Memory B cell (primary cell): Measurements from ENCODE around the gene AQP6.
A peak's percentile ranks its signal among the peaks of the same experiment; 100 is the strongest.
"Not testable (repeated sequence)": the region's sequence is repeated elsewhere in the genome, so short reads cannot be mapped to it uniquely, and the experiment has no call there.

Source experiments
- ATAC-seq: fragments of 150-1000 bp; cut with Tn5 transposase; 2 replicates; pipeline ENCODE4 v1.10.0; 2021; ENCODE audit warnings: low read depth, mild to moderate bottlenecking, moderate library complexity
- DNase-seq, 2 donors: peaks; one replicate each; pipeline ENCODE4 v3.0.0; 2022; ENCODE audit warnings: low spot score in 2 of 2
- H3K27ac Mint-ChIP-seq: one replicate; pipeline ENCODE4 v1.8.0; 2022; ENCODE audit warnings: mild to moderate bottlenecking, moderate library complexity, mixed read lengths
- H3K27me3 Mint-ChIP-seq: one replicate; pipeline ENCODE4 v1.8.0; 2022; ENCODE audit warnings: mixed read lengths
- H3K36me3 Mint-ChIP-seq: one replicate; pipeline ENCODE4 v1.8.0; 2022; ENCODE audit warnings: mild to moderate bottlenecking, mixed read lengths
- H3K4me1 Mint-ChIP-seq: one replicate; pipeline ENCODE4 v1.8.0; 2022; ENCODE audit warnings: mixed read lengths
- H3K4me3 Mint-ChIP-seq: one replicate; pipeline ENCODE4 v1.8.0; 2022; ENCODE audit warnings: mild to moderate bottlenecking, moderate library complexity, mixed read lengths
- H3K9me3 Mint-ChIP-seq: one replicate; pipeline ENCODE4 v1.8.0; 2022; ENCODE audit warnings: mixed read lengths

AQP6 gene

DNA sequence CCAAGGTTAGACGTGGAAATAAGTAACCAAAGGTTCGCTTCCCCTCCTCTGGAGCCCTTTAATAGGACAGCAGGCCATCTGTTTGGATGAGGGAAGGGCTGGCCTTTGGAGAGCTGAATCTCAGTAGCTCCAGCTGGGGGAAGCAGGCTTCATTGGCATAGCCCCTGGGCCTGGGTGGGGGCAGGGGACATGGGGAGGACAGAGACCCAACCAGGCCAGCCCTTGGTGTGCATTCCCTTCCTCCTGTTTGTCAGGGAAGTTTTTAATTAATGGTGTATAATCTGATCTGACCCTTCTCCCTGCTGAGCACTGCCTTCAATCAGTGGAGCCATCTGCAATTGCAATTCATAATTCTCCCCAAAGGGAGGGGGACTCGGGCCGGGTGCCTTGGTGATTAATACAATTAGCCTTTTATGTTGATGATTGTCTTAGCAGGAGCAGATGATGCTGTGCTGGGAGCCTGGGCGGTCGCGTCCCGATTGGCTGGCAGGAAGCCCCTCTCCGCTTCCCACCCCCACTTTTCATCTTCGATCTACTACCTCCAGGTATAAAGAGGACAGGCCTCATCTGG lies 6.4 kb downstream of the AQP6 start:
- Mint-ChIP-seq H3K4me3 (no peak overlapping the region), H3K27me3 (no peaks in the 10 kb centered on the region), H3K4me1 (no peaks in the 10 kb centered on the region), H3K27ac (no peak overlapping the region), H3K36me3 (no peaks in the 10 kb centered on the region), H3K9me3 (no peaks in the 10 kb centered on the region)
- no peak for DNase-seq
- ATAC-seq, result no peak

DNA sequence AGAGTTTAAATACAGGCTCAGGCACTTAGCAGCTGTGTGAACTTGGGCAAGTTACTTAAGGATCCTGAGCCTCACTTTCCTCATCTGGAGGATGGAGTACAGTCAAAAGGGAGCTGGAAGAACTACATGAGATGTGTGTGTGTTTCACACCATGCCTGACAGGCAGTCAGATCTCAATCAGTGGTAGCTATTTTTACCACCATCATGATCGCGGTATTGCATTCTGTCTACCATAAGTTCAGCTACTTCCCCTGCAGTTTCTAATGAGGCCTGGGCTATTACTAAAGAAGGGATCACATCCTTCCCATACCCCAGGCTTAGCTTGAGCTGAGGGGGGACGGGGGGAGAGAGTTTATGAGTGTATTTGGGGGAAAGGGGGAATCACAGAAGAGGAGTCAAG lies 7.0 kb downstream of the AQP6 start:
- no peaks in the 10 kb centered on the region for H3K27me3 Mint-ChIP-seq
- no peaks in the 10 kb centered on the region for H3K36me3 Mint-ChIP-seq
- no peaks in the 10 kb centered on the region for H3K9me3 Mint-ChIP-seq
- H3K4me3 Mint-ChIP-seq, result no peak overlapping the region
- DNase-seq (no peak), ATAC-seq (no peak)
- H3K27ac Mint-ChIP-seq, result no peak overlapping the region
- H3K4me1 Mint-ChIP-seq, result no peaks in the 10 kb centered on the region

DNA sequence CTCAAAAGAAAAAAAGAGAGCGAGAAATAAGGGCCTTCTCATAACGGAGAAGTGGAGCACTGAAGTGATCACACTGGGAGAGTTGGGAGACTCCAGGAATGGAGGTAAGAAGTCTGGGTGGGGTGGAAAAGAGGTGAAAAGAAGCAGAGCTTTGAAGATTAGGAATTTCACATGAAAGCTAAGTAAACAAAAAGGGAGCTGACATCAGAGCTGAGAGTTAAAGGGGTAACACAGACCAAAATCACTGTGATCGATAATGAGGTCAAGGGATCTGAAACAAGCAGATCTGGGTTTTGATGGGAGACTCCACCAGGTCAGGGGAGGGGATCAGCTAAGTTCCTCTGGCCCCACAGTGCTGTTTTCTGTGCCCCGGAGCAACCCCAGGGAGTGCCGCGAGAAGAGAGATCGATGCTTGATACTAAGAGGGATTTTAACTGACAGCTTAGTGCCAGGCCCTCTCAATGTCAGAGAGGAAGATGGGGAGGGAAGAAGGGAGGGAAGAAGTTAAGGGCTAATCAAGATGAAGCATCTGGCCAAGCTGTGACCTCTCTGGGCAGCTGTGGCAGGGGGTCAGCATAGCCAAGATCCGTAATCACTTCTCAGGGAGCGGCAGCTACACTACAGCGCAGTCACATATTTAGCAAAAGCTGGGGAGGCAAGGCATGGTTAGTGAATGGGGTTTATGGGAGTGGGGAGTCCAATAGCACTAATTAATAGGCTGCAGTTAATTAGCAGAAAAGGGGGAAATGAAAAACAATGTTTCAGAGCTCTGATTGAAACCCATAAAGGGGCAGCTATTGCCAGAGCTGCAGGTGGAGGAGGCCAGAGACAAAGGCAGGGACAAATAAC lies 8.0 kb downstream of the AQP6 start:
- no peak overlapping the region for H3K27ac Mint-ChIP-seq
- DNase-seq (no peak), ATAC-seq (no peak)
- peaks cover 3% of the 10 kb centered on the region for H3K4me1 Mint-ChIP-seq
- H3K4me3 Mint-ChIP-seq, result no peak overlapping the region
- no peaks in the 10 kb centered on the region for H3K36me3 Mint-ChIP-seq
- no peaks in the 10 kb centered on the region for H3K27me3 Mint-ChIP-seq
- H3K9me3 Mint-ChIP-seq, result no peaks in the 10 kb centered on the region

DNA sequence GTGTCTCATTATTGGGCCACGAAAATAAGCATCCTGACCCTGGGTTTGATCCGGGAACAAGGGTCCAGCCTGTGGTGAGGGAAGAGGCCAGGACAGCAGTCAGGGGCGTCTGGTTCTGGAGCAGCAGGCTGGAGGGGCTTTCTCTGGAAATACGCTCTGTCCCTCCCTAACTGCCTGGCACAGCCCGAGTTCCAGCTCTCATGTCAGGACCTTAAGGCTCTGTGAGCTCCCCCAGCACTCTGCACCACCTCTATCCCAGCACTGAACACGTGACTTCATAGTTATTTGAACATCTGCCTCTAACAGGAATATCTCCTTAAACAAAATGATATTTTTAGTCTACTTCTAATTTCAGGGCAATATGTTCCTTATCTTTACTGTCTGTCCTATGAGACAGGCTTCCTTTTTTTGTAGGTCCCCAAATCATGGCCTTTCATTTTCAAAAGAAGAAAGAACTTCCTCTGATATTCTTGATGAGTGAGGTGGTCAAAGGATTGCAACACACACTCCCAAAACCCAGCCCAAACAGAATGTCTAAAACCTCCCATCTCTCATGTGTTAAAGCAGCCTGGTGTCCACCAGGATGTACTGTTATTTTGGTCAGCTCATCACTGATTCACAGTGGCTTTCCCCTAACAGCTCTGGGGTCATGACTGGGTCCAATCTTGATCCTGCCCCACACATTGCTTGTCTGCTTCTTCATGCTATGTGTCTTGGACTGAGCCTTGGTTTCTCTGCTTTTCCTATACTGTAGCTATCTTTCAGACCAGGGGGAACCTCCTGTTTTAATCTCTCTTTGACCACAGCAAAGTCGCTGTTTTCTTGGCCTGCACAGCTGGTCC lies 9.7 kb downstream of the AQP6 start:
- peaks cover 3% of the 10 kb centered on the region for H3K4me1 Mint-ChIP-seq
- no peaks in the 10 kb centered on the region for H3K27me3 Mint-ChIP-seq
- H3K27ac Mint-ChIP-seq, result peak overlapping the region; percentile 39
- DNase-seq, result no peak
- no peak overlapping the region for H3K4me3 Mint-ChIP-seq
- no peak for ATAC-seq
- H3K36me3 Mint-ChIP-seq, result no peaks in the 10 kb centered on the region
- no peaks in the 10 kb centered on the region for H3K9me3 Mint-ChIP-seq

DNA sequence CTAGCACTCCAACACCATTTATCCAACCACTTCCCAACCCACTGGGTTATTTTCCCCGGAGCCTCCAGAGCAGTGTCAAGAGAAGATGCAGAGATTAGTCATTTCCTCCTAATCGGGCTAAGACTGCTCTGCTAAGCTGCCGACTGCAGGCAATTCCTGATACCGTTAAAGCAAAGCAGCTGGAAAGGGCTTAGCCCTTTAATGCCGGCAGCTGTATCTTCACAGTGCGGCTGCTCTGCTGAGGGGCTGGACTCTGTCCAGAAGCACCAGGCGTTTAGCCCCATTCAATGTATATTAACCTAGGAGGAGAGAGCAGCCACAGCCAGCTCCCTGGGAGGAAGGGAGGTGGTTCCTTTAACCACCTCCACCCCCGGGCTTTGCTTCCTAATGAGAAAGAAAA lies 11.1 kb downstream of the AQP6 start:
- Mint-ChIP-seq H3K4me3 (no peak overlapping the region), H3K9me3 (no peaks in the 10 kb centered on the region), H3K36me3 (peaks cover 2% of the 10 kb centered on the region), H3K27me3 (no peaks in the 10 kb centered on the region), H3K27ac (no peak overlapping the region), H3K4me1 (peaks cover 3% of the 10 kb centered on the region)
- ATAC-seq (no peak), DNase-seq (no peak)

DNA sequence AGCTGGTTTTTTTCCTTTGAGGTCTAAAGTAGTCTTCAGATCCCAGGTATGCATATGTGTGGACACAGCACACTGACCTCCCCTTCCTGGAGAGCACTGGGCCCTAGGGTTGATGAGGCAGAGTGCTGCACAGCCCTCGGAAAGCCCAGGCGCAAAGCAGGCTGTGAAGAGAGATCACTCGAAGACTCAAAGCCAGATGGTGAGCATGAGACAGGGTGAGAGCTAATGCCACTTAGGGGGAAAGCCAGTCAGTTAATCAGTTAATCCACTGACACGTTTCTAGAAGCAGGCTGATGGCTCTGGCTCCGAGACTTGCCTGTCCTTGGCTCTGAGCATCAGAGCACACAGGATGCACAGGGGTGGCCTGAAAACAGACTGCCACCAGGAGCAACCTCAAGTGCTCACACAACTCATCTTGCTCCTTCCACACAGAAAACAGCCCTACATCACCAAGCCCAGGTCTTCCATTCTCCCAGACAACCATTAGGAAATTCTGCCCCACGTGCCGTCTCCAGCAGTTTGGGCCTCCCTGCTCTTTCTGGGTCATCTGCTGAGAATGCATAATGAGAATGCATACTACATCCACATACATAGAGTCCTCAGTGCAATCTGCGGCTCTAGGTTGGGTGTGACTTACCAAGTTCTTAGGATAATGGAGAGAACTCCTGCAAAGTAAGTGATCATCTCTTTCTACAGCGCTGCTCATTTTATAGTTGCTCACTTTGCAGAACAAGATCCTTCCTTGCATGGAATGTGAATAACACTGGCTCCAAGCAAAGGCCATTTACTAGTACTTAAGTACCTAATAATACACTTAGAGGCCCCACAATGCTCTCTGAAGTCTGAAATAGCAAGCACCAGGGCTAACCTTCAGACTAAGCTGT lies 12.0 kb downstream of the AQP6 start:
- Mint-ChIP-seq H3K27ac (no peak overlapping the region), H3K4me1 (peaks cover 3% of the 10 kb centered on the region), H3K4me3 (no peak overlapping the region), H3K9me3 (no peaks in the 10 kb centered on the region), H3K36me3 (peaks cover 2% of the 10 kb centered on the region), H3K27me3 (no peaks in the 10 kb centered on the region)
- DNase-seq (no peak), ATAC-seq (no peak)

DNA sequence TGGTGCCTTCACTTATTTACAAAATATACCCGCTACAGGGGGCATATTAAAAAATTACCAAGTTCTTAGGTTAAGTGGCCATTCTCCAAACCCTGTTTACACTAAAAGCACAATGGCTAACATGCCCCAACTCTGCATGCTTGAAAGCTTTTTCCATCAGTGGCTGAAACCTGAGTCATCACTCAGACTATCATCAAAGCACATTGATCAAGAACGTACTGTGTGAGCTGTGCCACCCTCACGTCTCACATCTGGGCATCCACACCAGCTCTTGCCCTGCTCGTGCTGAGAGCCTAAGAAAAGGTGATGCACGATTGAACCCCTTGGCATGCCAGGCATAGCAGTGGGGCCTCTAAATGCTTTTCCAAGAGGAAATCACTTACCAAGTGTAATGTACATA lies 13.2 kb downstream of the AQP6 start:
- Mint-ChIP-seq H3K4me3 (no peak overlapping the region), H3K36me3 (peaks cover 2% of the 10 kb centered on the region), H3K27me3 (no peaks in the 10 kb centered on the region), H3K9me3 (no peaks in the 10 kb centered on the region), H3K27ac (no peak overlapping the region), H3K4me1 (peaks cover 3% of the 10 kb centered on the region)
- no peak for DNase-seq
- ATAC-seq, result no peak

DNA sequence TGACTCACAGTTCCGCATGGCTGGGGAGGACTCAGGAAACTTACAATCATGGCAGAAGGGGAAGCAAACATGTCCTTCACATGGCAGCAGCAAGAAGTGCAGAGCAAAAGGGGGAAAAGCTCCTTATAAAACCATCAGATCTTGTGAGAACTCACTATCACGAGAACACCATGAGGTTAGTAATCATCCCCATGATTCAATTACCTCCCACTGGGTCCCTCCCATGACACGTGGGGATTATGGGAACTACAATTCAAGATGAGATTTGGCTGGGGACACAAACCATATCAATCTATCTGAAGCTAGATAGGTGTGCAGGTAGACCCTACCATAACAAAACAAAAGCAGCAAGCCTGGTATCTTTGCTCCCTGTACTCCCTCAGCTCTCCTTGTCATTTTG lies 13.7 kb downstream of the AQP6 start:
- H3K27ac Mint-ChIP-seq, H3K4me3 Mint-ChIP-seq, DNase-seq, ATAC-seq, H3K9me3 Mint-ChIP-seq, H3K36me3 Mint-ChIP-seq, H3K27me3 Mint-ChIP-seq, H3K4me1 Mint-ChIP-seq: not testable (repeated sequence)

DNA sequence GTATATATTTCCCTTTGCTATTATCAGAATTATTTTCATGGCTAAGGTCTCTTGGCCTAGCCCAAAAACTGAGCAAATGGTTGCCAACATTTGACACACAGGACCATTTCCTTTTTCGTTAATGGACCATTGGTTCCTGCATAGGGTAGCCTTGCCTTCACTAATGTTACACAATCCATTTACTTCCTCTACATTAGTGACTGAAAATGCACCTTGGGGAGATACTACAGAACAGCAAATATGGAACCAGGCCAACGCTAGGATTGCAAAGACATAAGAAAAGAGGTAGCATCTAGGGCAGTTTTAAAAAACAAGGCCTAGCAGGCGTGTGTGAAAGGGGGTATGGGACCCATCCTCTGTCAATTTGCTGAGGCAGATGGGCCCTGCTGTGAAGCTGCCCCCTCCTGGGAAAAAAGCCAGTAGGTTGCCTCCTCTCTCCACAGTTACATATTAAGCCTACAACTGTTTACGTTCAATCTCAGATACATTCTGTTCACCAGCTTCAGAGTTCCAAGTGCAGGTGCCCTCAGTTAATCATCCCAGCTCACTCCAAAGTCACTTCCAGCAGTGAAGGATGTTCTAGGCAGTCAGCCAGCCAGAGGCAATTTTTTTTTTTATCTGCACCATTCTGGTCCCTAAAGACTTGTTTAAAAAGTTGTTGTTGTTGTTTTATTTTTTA lies 15.0 kb downstream of the AQP6 start:
- Mint-ChIP-seq H3K27me3 (no peaks in the 10 kb centered on the region), H3K36me3 (peaks cover 2% of the 10 kb centered on the region), H3K27ac (no peak overlapping the region), H3K4me1 (peaks cover 3% of the 10 kb centered on the region), H3K9me3 (no peaks in the 10 kb centered on the region), H3K4me3 (no peak overlapping the region)
- ATAC-seq (no peak), DNase-seq (no peak)

DNA sequence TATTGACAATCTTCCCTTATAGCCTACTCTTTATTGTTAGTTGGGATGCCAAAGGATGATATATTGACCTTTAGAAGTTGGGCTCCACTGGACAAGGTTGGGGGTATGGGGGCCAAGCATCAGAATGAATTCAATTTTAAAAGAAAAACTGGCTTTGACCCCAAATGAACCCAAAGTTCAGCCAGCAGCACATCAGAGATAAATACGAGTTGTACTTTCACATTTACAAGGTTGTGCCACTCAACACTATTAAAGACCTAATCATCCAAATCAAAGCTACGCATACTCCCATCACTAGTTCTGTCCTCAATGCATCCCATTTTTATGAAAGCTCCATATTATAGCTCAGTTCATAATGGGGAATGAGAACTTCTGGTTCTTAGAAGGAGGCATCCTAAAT lies 16.7 kb downstream of the AQP6 start:
- not testable (repeated sequence) for H3K27me3 Mint-ChIP-seq, H3K9me3 Mint-ChIP-seq, H3K27ac Mint-ChIP-seq, ATAC-seq, H3K4me1 Mint-ChIP-seq, H3K4me3 Mint-ChIP-seq, DNase-seq
- peaks cover 12% of the 10 kb centered on the region for H3K36me3 Mint-ChIP-seq

DNA sequence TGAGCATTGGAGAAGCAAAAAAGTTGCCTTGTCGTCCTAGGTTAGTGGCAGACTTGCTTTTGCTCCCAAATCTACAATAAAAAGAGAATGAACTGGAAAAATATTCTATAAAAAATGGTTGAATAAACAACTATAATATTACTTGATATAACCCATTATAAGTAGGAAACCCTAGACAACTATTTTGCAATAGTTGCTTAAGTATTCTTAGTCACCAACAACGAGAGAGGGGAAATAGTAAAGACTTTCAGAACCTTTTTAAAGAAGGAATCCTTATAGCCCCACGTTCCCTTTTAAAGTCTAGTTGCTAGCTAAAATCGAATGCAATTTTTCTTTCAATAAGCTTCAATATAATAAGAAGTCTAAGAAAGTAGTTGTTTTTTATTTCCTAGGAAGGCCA lies 17.5 kb downstream of the AQP6 start:
- Mint-ChIP-seq H3K4me1 (peaks cover under 1% of the 10 kb centered on the region), H3K4me3 (no peak overlapping the region), H3K27me3 (no peaks in the 10 kb centered on the region), H3K9me3 (no peaks in the 10 kb centered on the region), H3K36me3 (peaks cover 18% of the 10 kb centered on the region), H3K27ac (no peak overlapping the region)
- no peak for ATAC-seq
- DNase-seq, result no peak

DNA sequence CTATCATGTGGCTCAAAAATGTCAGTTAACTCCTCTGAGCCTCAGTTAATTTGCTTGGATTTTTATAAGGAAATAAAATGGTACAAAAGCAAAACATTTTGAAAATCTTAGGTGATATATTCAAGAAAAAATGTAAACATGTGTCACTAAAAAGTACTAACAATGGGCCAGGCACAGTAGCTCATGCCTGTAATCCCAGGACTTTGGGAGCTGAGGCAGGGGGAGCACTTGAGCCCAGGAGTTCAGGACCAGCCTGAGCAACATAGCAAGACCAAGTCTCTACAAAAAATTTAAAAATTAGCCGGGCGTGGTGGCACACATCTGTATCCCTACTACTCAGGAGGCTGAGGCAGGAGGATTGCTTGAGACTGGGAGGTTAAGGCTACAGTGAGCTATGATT lies 25.7 kb downstream of the AQP6 start:
- peaks cover 23% of the 10 kb centered on the region for H3K36me3 Mint-ChIP-seq
- no peaks in the 10 kb centered on the region for H3K9me3 Mint-ChIP-seq
- ATAC-seq (no peak), DNase-seq (no peak)
- H3K4me3 Mint-ChIP-seq, result no peak overlapping the region
- no peak overlapping the region for H3K27ac Mint-ChIP-seq
- H3K27me3 Mint-ChIP-seq, result no peaks in the 10 kb centered on the region
- H3K4me1 Mint-ChIP-seq, result no peaks in the 10 kb centered on the region

DNA sequence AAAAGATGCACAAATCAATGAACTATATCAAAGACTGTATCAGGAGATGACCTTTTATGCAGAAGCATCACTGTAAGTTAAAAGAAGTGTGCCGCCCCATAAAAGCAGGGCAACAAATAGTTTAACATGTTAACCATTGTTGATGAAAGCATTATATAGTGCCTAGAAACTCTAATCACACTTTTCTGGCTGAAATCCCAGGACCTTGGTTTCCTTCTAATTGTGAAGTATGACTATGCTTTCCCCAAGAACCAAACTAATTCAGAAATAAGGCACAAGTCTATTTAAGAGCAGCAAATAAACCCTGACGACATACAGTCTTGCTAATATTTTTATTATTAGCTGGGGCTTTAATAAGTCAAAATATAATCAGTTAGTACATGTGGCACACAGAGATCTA lies 30.8 kb downstream of the AQP6 start:
- no peak for ATAC-seq
- Mint-ChIP-seq H3K4me3 (no peak overlapping the region), H3K9me3 (no peaks in the 10 kb centered on the region), H3K27me3 (no peaks in the 10 kb centered on the region), H3K27ac (no peak overlapping the region), H3K36me3 (peaks cover 6% of the 10 kb centered on the region), H3K4me1 (peaks cover 2% of the 10 kb centered on the region)
- DNase-seq, result no peak
